Measurements from ENCODE around the gene ASPA.

DNA sequence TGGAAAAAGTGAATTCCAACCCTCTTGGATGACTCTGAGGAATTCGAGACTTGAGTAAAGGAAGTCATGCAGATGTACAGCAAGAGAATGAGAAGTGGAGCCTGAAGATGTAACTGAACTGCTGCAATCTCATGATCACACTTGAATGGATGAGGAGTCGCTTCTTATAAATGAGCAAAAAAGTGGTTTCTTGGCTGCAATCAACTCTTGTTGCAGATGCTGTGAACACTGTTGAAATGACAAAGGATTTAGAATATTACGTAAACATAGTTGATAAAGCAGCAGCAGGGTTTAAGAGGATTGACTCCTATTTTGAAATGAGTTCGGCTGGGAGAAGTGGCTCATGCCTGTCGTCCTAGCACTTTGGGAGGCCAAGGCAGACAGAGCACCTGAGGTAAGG, 25.5 kb downstream of the ASPA start:
- TF ChIP-seq POLR2A (IDR thresholded peaks at IDR 0.05; ENCODE audit: low read depth, low read length) (no peak), GATA2 (IDR thresholded peaks at IDR 0.05; ENCODE audit: insufficient read depth, insufficient read length, low read depth, low read length) (no peak), POLR2AphosphoS5 (IDR thresholded peaks at IDR 0.05; ENCODE audit: insufficient read depth, low read depth, low read length) (no peak), EZH2 (IDR thresholded peaks at IDR 0.05; ENCODE audit: borderline replicate concordance, low read depth, low read length, severe bottlenecking) (no peak), FOS (IDR thresholded peaks at IDR 0.05; ENCODE audit: borderline replicate concordance, insufficient read depth, low read length) (no peak), JUN (IDR thresholded peaks at IDR 0.05; ENCODE audit: borderline replicate concordance, insufficient read depth, insufficient read length, low read depth) (no peak), MYC (IDR thresholded peaks at IDR 0.05; ENCODE audit: low read depth, low read length) (no peak)
- TF ChIP-seq, protein P1, sequence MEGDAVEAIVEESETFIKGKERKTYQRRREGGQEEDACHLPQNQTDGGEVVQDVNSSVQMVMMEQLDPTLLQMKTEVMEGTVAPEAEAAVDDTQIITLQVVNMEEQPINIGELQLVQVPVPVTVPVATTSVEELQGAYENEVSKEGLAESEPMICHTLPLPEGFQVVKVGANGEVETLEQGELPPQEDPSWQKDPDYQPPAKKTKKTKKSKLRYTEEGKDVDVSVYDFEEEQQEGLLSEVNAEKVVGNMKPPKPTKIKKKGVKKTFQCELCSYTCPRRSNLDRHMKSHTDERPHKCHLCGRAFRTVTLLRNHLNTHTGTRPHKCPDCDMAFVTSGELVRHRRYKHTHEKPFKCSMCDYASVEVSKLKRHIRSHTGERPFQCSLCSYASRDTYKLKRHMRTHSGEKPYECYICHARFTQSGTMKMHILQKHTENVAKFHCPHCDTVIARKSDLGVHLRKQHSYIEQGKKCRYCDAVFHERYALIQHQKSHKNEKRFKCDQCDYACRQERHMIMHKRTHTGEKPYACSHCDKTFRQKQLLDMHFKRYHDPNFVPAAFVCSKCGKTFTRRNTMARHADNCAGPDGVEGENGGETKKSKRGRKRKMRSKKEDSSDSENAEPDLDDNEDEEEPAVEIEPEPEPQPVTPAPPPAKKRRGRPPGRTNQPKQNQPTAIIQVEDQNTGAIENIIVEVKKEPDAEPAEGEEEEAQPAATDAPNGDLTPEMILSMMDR (IDR thresholded peaks at IDR 0.05; ENCODE audit: extremely low read depth in 1 of 2, insufficient read depth in 1 of 2, low read depth in 1 of 2, low read length in 2 of 2) = no peak
- TF ChIP-seq, protein P2, sequence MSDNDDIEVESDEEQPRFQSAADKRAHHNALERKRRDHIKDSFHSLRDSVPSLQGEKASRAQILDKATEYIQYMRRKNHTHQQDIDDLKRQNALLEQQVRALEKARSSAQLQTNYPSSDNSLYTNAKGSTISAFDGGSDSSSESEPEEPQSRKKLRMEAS (IDR thresholded peaks at IDR 0.05; ENCODE audit: insufficient read depth, insufficient read length) = no peak

All from endothelial cell of umbilical vein (primary cell).